Activated naive CD4-positive, alpha-beta T cell treated with anti-CD3 and anti-CD28 coated beads, Interleukin-2, amount 50 U/mL, for 24 hours (primary cell): ENCODE measurements around the gene PGAP6.
A peak's percentile ranks its signal among the peaks of the same experiment; 100 is the strongest.

Experiments used
- H3K27ac Mint-ChIP-seq: one replicate; pipeline ENCODE4 v1.8.0; 2021; ENCODE audit warnings: mild to moderate bottlenecking, mixed read lengths
- H3K27me3 Mint-ChIP-seq: one replicate; pipeline ENCODE4 v1.8.0; 2021; ENCODE audit warnings: mixed read lengths
- H3K36me3 Mint-ChIP-seq: one replicate; pipeline ENCODE4 v1.8.0; 2021; ENCODE audit warnings: mixed read lengths
- H3K4me1 Mint-ChIP-seq: one replicate; pipeline ENCODE4 v1.8.0; 2021; ENCODE audit warnings: mixed read lengths
- H3K4me3 Mint-ChIP-seq: one replicate; pipeline ENCODE4 v1.8.0; 2021; ENCODE audit warnings: mild to moderate bottlenecking, mixed read lengths
- H3K9me3 Mint-ChIP-seq: one replicate; pipeline ENCODE4 v1.8.0; 2021; ENCODE audit warnings: mixed read lengths

PGAP6 gene

GRCh38 chr16:407253-407652 is 25.5 kb upstream of the PGAP6 start:
- Mint-ChIP-seq H3K36me3 (peaks cover 3% of the 10 kb centered on the region), H3K4me1 (no peaks in the 10 kb centered on the region), H3K27ac (peak overlapping the region; percentile 35), H3K4me3 (no peak overlapping the region), H3K27me3 (no peaks in the 10 kb centered on the region), H3K9me3 (no peaks in the 10 kb centered on the region)

DNA sequence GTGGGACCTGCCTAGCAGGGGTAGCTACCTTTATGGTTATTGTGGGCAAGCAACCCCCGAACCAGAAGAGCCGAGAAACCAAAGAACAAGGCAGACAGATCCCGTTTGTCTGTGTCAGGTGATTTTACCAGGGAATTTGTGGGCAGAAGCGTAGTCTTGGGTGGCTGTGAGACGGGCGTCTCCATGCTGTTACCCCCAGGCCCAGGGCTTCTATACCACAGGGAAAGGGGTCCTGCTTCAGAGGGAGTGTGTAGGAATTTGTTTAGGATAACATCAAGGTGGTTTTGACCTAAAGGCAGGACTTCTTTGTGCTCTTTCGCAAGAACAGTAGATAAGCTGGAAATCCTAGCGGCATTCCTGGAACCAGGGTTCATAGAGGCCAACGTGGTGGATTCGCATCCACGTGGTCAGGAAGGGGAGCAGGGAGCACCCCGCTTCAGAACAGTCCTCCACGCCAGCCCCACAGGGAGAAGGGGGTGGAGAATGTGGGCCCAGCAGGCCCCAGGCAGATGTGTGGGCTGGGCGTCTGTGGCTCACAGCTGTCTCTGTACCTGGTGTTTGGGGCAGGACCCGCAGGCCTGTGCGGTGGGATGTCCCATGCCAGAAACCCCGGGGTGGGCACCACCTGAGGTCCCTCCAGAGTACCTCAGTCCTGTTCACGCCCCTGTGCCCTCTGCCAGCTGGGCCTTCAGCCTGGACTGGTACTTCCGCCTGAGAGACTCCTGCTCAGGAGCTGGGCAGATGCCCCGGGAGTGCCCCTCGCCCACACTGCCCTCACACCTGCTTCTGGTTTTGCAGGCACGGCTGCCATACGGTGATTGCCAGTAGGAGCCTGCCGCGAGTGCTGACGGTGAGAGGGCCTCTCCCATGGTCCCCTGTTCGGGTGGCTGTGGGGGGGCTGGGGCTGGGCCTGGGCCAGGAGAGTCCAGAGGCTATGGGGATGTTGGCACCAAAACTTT is 24.0 kb upstream of the PGAP6 start:
- Mint-ChIP-seq H3K27ac (no peak overlapping the region), H3K27me3 (no peaks in the 10 kb centered on the region), H3K9me3 (no peaks in the 10 kb centered on the region)

DNA sequence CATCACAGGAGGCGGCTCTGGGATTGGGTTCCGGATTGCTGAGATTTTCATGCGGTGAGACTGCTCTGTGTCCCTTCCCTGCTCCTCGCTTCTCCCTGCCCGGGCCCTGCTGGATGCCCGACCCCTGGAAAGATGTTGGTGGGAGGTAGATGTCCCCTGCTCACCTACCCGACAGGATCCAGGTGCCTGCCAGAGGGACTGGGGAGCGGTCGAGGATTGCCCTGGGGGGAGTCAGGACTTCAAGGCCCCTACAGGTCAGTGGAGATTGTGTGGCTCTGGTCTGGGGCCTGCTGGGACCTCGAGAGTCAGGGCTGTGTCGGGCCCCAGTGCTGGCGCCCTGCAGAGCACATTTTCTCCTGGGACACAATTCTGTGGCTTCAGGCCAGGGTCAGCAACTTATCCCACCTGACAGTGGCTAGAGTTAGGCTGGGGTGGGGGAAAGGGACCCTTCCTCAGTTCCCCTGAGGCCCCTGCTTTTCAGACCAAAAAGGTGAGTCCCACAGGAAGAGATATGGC is 23.3 kb upstream of the PGAP6 start:
- Mint-ChIP-seq H3K9me3 (no peaks in the 10 kb centered on the region), H3K4me1 (peaks cover 7% of the 10 kb centered on the region), H3K4me3 (no peak overlapping the region), H3K27ac (no peak overlapping the region), H3K36me3 (peaks cover 3% of the 10 kb centered on the region), H3K27me3 (no peaks in the 10 kb centered on the region)

More for the DNA sequence above, 24.0 kb upstream of the PGAP6 start:
- peaks cover 3% of the 10 kb centered on the region for H3K36me3 Mint-ChIP-seq
- H3K4me1 Mint-ChIP-seq = no peaks in the 10 kb centered on the region
- no peak overlapping the region for H3K4me3 Mint-ChIP-seq

- no peaks in the 10 kb centered on the region for H3K27me3 Mint-ChIP-seq
- H3K27ac Mint-ChIP-seq = peak within 1 kb of the TSS; percentile 84
- no peaks in the 10 kb centered on the region for H3K9me3 Mint-ChIP-seq
- peaks cover 15% of the 10 kb centered on the region for H3K4me1 Mint-ChIP-seq
- no peaks in the 10 kb centered on the region for H3K36me3 Mint-ChIP-seq
- H3K4me3 Mint-ChIP-seq = peak within 1 kb of the TSS; percentile 86
Measured at GRCh38 chr16:401468-402348, 19.9 kb upstream of the PGAP6 start, which contains the start of gene DECR2. Gene DECR2, plus strand, starts transcription at chr16:401885. Its CDS starts 79 bp downstream, at chr16:401964.

DNA sequence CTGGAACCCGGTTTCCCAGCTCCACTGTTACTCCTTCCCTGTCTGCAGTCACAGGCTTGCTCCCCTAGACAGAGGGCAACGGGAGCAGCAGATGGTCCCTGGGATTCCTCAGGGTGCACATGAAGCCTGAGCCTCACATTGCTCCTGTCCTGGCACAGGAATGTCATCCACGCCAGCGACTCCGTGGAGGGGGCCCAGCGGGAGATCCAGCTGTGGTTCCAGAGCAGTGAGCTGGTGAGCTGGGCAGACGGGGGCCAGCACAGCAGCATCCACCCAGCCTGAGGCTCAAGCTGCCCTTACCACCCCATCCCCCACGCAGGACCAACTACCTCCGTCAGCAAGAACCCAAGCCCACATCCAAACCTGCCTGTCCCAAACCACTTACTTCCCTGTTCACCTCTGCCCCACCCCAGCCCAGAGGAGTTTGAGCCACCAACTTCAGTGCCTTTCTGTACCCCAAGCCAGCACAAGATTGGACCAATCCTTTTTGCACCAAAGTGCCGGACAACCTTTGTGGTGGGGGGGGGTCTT is 18.3 kb upstream of the PGAP6 start:
- H3K27ac Mint-ChIP-seq = no peak overlapping the region
- H3K9me3 Mint-ChIP-seq = no peaks in the 10 kb centered on the region
- H3K4me3 Mint-ChIP-seq = peak overlapping the region; percentile 86
- peaks cover 24% of the 10 kb centered on the region for H3K4me1 Mint-ChIP-seq
- H3K27me3 Mint-ChIP-seq = no peaks in the 10 kb centered on the region
- no peaks in the 10 kb centered on the region for H3K36me3 Mint-ChIP-seq

- peaks cover 24% of the 10 kb centered on the region for H3K4me1 Mint-ChIP-seq
- no peaks in the 10 kb centered on the region for H3K27me3 Mint-ChIP-seq
- no peak overlapping the region for H3K27ac Mint-ChIP-seq
- no peaks in the 10 kb centered on the region for H3K9me3 Mint-ChIP-seq
- H3K36me3 Mint-ChIP-seq = no peaks in the 10 kb centered on the region
- H3K4me3 Mint-ChIP-seq = no peak overlapping the region
Measured at GRCh38 chr16:399340-400019, 17.7 kb upstream of the PGAP6 start.

DNA sequence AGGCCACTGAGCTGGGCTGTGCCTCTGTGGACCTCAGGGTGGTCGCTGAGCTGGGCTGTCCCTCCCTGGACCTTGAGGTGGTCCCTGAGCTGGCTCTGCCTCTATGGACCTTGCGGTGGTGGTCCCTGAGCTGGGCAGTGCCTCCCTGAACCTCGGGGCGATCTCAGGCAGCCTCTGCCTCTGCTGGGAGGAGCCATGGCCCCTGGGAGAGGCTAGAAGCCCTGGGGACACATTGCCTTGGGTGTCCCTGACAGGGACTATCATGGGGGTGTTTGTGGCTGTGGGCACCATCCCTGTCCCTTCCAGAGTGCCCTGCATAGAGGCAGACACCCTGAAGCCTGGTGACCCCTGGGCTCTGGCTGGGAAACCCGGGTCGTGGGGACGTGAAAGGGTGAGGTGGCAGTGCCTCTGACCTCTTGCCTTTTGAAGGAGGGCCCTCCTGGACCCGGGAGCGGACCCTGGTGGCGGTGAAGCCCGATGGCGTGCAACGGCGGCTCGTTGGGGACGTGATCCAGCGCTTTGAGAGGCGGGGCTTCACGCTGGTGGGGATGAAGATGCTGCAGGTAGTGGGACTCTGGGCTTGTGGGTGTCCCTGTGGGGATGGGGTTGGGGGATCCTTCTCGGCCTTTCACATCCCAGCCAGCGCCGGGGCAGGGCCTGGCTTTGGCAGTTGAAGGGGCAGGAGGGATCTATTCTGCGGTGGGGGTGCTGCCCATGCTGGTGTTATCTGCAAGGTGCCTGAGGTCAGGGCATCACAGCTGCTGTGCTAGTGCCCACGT is 17.0 kb upstream of the PGAP6 start:
- Mint-ChIP-seq H3K9me3 (no peaks in the 10 kb centered on the region), H3K4me3 (peak overlapping the region; percentile 65), H3K27me3 (no peaks in the 10 kb centered on the region), H3K27ac (peak overlapping the region; percentile 30), H3K36me3 (no peaks in the 10 kb centered on the region), H3K4me1 (peaks cover 24% of the 10 kb centered on the region)

GRCh38 chr16:397736-398332 is 16.1 kb upstream of the PGAP6 start:
- Mint-ChIP-seq H3K9me3 (no peaks in the 10 kb centered on the region), H3K36me3 (no peaks in the 10 kb centered on the region), H3K27me3 (no peaks in the 10 kb centered on the region), H3K4me1 (peaks cover 24% of the 10 kb centered on the region), H3K27ac (peak overlapping the region; percentile 17), H3K4me3 (peak overlapping the region; percentile 65)

GRCh38 chr16:397135-397661 is 15.4 kb upstream of the PGAP6 start, which contains the start of gene NME4:
Gene NME4, plus strand, starts transcription at chr16:397199. Its CDS starts 24 bp downstream, at chr16:397223.
- Mint-ChIP-seq H3K27me3 (no peaks in the 10 kb centered on the region), H3K4me1 (peaks cover 24% of the 10 kb centered on the region), H3K4me3 (peak within 1 kb of the TSS; percentile 89), H3K27ac (peak within 1 kb of the TSS; percentile 94), H3K9me3 (no peaks in the 10 kb centered on the region), H3K36me3 (peaks cover under 1% of the 10 kb centered on the region)

DNA sequence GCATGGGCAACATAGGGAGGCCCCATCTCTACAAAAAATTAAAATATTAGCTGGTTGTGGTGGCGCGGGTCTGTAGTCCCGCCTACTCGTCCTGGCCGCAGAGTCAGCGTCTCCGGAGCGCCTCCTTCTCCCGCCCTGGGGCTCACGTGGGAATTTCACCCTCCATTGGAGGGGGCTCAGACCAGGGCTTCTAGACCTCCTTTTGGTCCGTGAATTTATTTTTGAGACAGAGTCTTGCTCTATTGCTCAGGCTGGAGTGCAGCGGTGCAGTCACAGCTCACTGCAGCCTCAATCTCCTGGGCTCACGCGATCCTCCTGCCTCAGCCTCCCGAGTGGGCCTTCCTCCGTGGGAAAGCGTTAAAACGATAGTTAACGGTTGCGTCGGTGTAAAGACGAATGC is 14.8 kb upstream of the PGAP6 start:
- H3K27ac Mint-ChIP-seq = peak overlapping the region; percentile 94
- H3K9me3 Mint-ChIP-seq = no peaks in the 10 kb centered on the region
- H3K4me1 Mint-ChIP-seq = peaks cover 30% of the 10 kb centered on the region
- H3K4me3 Mint-ChIP-seq = peak overlapping the region; percentile 89
- H3K27me3 Mint-ChIP-seq = no peaks in the 10 kb centered on the region
- H3K36me3 Mint-ChIP-seq = peaks cover 3% of the 10 kb centered on the region

DNA sequence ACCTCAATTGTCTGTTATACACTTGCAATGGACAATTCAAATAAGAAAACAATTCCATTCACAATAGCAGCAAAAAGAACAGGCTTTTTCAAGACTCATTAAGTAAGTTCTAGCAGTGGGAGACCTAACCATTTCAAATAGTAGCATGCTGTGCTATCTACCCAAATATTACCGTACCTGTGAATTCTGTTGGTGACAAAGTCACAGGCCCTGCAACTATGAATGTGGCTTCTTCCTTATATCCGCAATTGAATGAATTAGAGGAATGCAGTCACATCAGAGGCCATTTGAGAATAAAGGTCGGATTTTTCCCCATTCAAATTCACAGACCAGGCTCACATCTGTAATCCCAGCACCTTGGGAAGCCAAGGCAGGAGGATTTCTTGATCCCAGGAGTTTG is 14.4 kb upstream of the PGAP6 start:
- H3K9me3 Mint-ChIP-seq = no peaks in the 10 kb centered on the region
- H3K27ac Mint-ChIP-seq = peak overlapping the region; percentile 52
- H3K4me1 Mint-ChIP-seq = peaks cover 31% of the 10 kb centered on the region
- peak overlapping the region; percentile 89 for H3K4me3 Mint-ChIP-seq
- H3K27me3 Mint-ChIP-seq = no peaks in the 10 kb centered on the region
- peaks cover 3% of the 10 kb centered on the region for H3K36me3 Mint-ChIP-seq

DNA sequence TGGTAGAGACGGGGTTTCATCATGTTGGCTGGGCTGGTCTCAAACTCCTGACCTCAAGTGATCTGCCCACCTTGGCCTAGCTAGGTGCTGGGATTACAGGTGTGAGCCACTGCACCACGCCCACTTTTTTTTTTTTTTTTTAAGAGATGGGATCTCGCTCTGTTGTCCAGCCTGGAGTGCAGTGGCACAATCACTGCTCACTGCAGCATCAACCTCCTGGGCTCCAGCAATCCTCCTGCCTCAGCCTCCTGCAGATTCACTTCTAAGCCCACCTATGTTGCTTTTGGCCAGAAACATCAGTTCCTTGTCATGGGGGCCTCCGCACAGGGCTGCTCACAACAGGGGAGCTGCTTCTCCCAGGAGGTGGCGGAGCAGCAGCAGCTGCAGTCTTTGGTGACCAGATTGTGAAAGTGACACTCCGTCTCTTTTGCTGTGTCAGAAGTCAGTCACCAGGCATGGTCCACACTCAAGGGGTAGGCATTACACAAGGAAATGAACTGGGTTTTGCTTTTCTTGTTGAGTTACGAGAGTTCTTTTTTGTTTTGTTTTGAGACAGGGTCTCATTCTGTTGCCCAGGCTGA is 10.8 kb upstream of the PGAP6 start:
- Mint-ChIP-seq H3K27ac (peak overlapping the region; percentile 35), H3K36me3 (peaks cover 3% of the 10 kb centered on the region), H3K27me3 (no peaks in the 10 kb centered on the region), H3K4me3 (no peak overlapping the region), H3K4me1 (peaks cover 17% of the 10 kb centered on the region), H3K9me3 (no peaks in the 10 kb centered on the region)

- peaks cover 3% of the 10 kb centered on the region for H3K36me3 Mint-ChIP-seq
- H3K27ac Mint-ChIP-seq = peak overlapping the region; percentile 46
- no peaks in the 10 kb centered on the region for H3K9me3 Mint-ChIP-seq
- no peaks in the 10 kb centered on the region for H3K27me3 Mint-ChIP-seq
- no peak overlapping the region for H3K4me3 Mint-ChIP-seq
- peaks cover 17% of the 10 kb centered on the region for H3K4me1 Mint-ChIP-seq
Measured at GRCh38 chr16:391885-392335, 10.1 kb upstream of the PGAP6 start.
